GM12892 (cell line): ENCODE results near the gene MAN2A2.

ENCODE experiments used
- DNase-seq: peaks from one replicate; pipeline ENCODE4 v3.0.0; 2011; ENCODE audit not compliant: insufficient read length
- FAIRE-seq: peaks from 2 replicates; lab custom pipeline; 2011; peaks lifted over from hg19 to GRCh38; lab: Jason Lieb, UNC
- POLR2A ChIP-seq: IDR thresholded peaks from 2 replicates; pipeline ENCODE4 v1.6.1; 2011; ENCODE audit warnings: low read depth, low read length, control low read depth
- POLR2AphosphoS5 ChIP-seq: IDR thresholded peaks from 2 replicates; pipeline ENCODE4 v1.6.1; 2011; ENCODE audit warnings: low read depth, low read length, control low read depth
- TAF1 ChIP-seq: IDR thresholded peaks from 2 replicates; pipeline ENCODE4 v1.6.1; 2011; ENCODE audit warnings: low read depth, mild to moderate bottlenecking, control low read depth, low read length, borderline replicate concordance

MAN2A2 gene

DNA sequence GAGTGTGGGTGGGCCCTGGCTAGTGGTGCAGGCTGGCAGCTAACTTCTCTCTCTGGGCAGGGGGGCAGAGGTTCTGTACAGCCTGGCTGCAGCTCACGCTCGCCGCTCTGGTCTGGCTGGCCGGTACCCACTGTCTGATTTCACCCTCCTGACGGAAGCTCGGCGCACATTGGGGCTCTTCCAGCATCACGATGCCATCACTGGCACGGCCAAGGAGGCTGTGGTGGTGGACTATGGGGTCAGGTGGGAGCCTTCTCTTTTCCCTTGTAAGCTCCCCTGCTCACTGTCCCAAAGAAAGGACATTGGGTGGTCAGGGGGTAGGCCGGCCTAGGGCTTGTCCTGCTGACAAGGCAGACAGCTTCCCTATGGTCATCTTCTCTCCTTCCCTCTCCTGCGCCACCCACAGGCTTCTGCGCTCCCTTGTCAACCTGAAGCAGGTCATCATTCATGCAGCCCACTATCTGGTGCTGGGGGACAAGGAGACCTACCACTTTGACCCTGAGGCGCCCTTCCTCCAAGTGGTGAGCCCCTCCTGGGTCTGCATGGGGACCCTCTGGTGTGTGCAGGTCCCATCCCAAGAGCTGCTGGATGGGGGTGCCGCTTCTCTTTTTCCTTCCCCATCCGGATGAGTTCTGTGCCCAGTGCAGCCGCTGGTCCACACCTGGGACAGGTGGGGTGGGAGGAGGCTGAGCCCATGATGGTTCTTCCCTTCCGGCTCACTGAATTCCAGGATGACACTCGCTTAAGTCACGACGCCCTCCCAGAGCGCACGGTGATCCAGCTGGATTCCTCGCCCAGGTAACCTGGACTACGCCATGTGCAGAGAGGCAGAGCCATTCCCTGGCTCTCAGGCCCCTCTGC lies 7.6 kb downstream of the MAN2A2 start:
- TF ChIP-seq POLR2A = no peak
- no peak for TF ChIP-seq TAF1
- TF ChIP-seq POLR2AphosphoS5 = no peak
- DNase-seq = no peak
- FAIRE-seq = no peak

- FAIRE-seq (no peak), DNase-seq (no peak)
These were observed 8.2 kb downstream of the MAN2A2 start for GRCh38 chr15:90911302-90911623.

DNA sequence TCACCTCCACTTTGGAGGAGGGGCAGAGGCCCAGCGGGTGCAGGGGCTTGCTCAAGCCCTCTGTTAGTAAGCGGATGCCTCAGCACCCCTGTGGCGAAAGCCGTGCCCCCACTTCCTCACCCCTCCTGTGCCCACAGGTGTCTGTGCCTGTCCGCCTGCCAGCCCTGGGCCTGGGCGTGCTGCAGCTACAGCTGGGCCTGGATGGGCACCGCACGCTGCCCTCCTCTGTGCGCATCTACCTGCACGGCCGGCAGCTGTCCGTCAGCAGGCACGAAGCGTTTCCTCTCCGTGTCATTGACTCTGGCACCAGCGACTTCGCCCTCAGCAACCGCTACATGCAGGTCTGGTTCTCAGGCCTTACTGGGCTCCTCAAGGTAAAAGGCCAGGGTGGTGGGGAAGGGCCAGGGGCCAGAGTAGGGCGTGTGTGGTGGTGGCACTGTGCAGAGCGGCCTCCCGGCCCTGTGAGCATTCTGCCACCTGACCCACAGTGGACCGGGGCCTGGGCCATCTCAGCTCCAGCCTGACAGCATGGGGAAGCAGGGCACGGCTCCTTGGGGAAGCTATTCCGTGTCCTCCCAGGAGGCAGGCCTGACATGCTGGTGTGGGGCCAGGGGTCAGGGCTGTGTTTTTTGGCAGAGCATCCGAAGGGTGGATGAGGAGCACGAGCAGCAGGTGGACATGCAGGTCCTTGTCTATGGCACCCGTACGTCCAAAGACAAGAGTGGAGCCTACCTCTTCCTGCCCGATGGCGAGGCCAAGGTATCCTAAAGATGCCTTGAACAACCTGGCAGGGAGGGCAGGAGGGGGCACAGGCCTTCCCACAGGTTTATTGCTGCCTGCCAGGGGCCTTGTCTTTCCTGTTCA lies 9.0 kb downstream of the MAN2A2 start:
- DNase-seq (no peak), FAIRE-seq (no peak)
- TF ChIP-seq POLR2A (no peak), POLR2AphosphoS5 (no peak), TAF1 (no peak)

More at GRCh38 chr15:90911302-90911623, 8.2 kb downstream of the MAN2A2 start:
- no peak for TF ChIP-seq POLR2AphosphoS5

DNA sequence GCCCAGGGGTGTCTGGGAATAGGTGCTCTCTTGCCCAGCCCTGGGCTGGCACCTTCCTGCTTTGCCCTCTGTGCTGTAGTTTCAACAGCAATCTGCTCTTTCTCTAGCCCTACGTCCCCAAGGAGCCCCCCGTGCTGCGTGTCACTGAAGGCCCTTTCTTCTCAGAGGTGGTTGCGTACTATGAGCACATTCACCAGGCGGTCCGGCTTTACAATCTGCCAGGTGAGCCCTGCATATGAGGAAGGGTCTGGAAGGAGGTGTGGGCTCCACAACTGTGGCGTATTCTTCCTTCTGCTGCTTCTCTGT lies 9.6 kb downstream of the MAN2A2 start:
- no peak for TF ChIP-seq POLR2A
- TF ChIP-seq TAF1 = no peak
- TF ChIP-seq POLR2AphosphoS5 = no peak
- FAIRE-seq (no peak), DNase-seq (no peak)

DNA sequence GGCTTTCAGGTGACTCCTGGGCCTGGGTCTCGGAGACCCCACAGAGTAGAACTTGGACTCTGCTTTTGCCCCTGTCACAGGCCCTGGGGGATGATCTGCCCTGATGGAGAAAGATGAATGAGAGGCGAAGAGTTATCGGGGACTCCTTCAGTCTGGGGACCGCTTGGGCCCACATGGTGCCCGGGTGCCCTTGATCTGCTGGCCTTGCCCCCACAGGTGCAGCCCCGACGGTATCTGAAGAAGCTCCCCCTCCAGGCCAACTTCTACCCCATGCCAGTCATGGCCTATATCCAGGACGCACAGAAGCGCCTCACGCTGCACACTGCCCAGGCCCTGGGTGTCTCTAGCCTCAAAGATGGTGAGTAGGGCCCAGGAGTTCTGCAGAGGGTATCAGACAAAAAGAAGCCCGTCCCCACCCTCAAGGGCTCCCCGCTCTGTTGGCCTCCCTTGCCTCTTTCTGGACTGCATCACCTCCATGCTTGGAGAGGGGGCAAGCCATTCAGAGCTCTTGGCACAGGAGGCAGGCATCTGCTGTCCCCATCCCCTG lies 10.4 kb downstream of the MAN2A2 start:
- no peak for DNase-seq
- TF ChIP-seq POLR2A (no peak), POLR2AphosphoS5 (no peak), TAF1 (no peak)
- FAIRE-seq = no peak

DNA sequence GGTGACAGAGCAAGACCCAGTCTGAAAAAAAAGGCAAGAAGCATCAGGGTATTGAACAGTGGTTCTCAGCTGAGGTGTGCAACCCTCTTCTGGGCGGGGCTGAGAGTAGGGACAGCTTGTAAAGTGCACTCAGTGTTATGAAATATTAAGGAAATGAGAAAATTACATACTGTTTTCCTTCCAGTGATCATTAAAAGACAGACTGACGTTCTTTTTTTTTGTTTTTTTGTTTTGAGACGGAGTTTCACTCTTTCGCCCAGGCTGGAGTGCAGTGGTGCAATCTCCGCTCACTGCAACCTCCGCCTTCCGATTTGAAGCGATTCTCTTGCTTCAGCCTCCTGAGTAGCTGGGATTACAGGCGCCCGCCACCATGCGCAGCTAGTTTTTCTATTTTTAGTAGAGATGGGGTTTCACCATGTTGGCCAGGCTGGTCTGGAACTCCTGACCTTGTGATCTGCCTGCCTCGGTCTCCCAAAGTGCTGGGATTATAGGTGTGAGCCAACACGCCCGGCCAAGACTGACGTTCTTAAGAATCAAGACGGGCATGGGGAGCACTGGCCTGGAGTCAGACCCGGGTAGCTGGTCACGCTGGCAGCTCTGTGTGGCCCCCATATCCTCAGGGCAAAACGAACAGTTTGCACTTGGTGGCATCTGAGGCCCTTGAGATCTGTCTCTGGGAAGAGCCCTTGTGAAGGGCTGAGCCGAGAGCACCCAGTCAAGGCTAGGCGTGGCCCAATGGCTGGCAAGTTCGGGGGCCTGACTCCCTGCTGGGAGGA lies 11.4 kb downstream of the MAN2A2 start:
- FAIRE-seq (no peak), DNase-seq (no peak)
- TF ChIP-seq POLR2A = no peak
- no peak for TF ChIP-seq TAF1
- TF ChIP-seq POLR2AphosphoS5 = no peak

DNA sequence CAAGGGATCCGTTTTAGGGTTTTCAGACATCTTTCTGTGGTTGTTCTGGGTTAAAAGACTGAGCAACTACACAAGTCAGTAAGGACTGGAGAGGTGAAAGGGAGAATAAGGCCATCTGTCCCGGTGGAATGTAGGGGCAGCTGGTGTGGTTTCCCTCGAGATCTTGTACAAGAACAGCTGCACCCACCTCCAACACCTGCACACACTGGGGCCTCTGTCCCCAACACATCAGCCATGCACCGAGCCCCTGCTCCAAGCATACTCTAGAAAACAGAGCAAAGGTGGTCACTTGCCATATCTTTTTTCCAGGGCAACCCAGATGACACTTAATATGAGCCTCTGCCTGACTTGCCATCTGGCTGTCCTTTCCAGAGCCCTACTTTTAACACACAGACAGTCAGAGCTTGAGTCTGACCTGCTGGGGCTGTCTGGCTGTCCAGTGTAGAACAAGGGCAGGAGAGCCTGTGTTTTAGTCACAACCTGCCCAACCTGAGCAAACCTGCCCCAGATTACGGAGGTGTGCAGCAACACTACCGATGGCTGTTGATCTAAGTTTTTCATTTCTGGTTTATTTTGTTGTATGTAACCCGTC lies 12.2 kb downstream of the MAN2A2 start:
- DNase-seq = no peak
- TF ChIP-seq POLR2AphosphoS5 = no peak
- TF ChIP-seq TAF1 = no peak
- no peak for TF ChIP-seq POLR2A
- FAIRE-seq = no peak

GRCh38 chr15:90915808-90916440 lies 12.8 kb downstream of the MAN2A2 start:
- TF ChIP-seq POLR2AphosphoS5 (no peak), TAF1 (no peak), POLR2A (no peak)
- DNase-seq (no peak), FAIRE-seq (no peak)

DNA sequence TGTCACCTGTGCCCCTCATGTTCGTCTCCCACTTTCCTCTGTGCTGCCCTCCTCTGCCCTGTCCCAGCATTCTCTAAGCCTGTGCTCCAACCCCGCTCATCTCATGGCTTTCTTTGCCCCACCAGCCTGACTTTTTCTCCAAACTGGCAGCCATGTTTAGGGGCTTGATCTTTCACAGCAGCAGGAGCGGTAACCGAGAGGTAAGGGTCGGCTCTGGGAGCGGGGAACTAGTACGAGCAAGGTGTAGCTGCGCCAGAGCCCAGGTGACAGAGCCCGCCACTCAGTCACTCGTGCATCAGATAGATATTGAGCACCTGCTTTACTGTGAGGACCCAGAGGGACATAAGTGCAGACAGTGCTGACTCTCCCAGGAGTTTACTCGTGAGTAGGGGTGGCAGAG lies 13.4 kb downstream of the MAN2A2 start:
- FAIRE-seq (no peak), DNase-seq (no peak)
- TF ChIP-seq POLR2AphosphoS5 (no peak), TAF1 (no peak), POLR2A (no peak)

GRCh38 chr15:90917569-90917968 lies 14.5 kb downstream of the MAN2A2 start:
- FAIRE-seq (no peak), DNase-seq (no peak)
- TF ChIP-seq POLR2AphosphoS5 (no peak), TAF1 (no peak), POLR2A (no peak)
